ENCODE results near the gene HNRNPLL. TPM values are rescaled to one million over a fixed set of nuclear protein-coding genes. Genes with fewer than 3 reads are reported as not detected.

Gene HNRNPLL
- total and polyA plus RNA-seq, 2 of the 8 experiments (the other 6 are each of a cell fraction or from before 2014, with no cell fraction given) = 18.6 to 69.3 TPM

- TF ChIP-seq CHD7 (IDR thresholded peaks at IDR 0.05; ENCODE audit: insufficient replicate concordance, low read length) (no peak), ATF3 (IDR thresholded peaks at IDR 0.05; ENCODE audit: insufficient read depth, low read depth, low read length) (no peak), SIX5 (IDR thresholded peaks at IDR 0.05; ENCODE audit: low read depth, low read length) (no peak), KDM5A (IDR thresholded peaks at IDR 0.05; ENCODE audit: low read length) (no peak), CTCF (IDR thresholded peaks at IDR 0.05; ENCODE audit: control extremely low read depth in 1 of 3, insufficient read depth in 1 of 3, low read depth in 1 of 3, low read length in 3 of 3) (no peak), TBP (IDR thresholded peaks at IDR 0.05; ENCODE audit: low read depth, low read length) (no peak), RAD21 (IDR thresholded peaks at IDR 0.05 in 1 of 2, conservative IDR thresholded peaks at IDR 0.05 in 1 of 2; ENCODE audit: low read depth in 2 of 2, low read length in 2 of 2) (no peak)
These were observed 47.3 kb upstream of the HNRNPLL start (continued) for GRCh38 chr2:38650012-38650411.

Measured in H1 (cell line).